Stimulated activated naive CD8-positive, alpha-beta T cell treated with anti-CD3 and anti-CD28 coated beads, Interleukin-15, Interleukin-2, amounts not matched to agents 100 ng/mL and 50 ng/mL, for 24 hours (primary cell): Measurements from ENCODE around the gene EIF2B5.
A peak's percentile ranks its signal among the peaks of the same experiment; 100 is the strongest.

Experiments
- H3K27ac Mint-ChIP-seq: one replicate; pipeline ENCODE4 v1.8.0; 2021; ENCODE audit warnings: mild to moderate bottlenecking, mixed read lengths
- H3K27me3 Mint-ChIP-seq: one replicate; pipeline ENCODE4 v1.8.0; 2021; ENCODE audit warnings: mixed read lengths
- H3K36me3 Mint-ChIP-seq: one replicate; pipeline ENCODE4 v1.8.0; 2021; ENCODE audit warnings: low read depth, mixed read lengths
- H3K4me1 Mint-ChIP-seq: one replicate; pipeline ENCODE4 v1.8.0; 2021; ENCODE audit warnings: low read depth, mixed read lengths
- H3K4me3 Mint-ChIP-seq: one replicate; pipeline ENCODE4 v1.8.0; 2021; ENCODE audit warnings: mild to moderate bottlenecking, mixed read lengths
- H3K9me3 Mint-ChIP-seq: one replicate; pipeline ENCODE4 v1.8.0; 2021; ENCODE audit warnings: mixed read lengths

The EIF2B5 gene

GRCh38 chr3:184175506-184175905 is 40.3 kb downstream of the EIF2B5 start:
- H3K27ac Mint-ChIP-seq = peak overlapping the region; percentile 74

DNA sequence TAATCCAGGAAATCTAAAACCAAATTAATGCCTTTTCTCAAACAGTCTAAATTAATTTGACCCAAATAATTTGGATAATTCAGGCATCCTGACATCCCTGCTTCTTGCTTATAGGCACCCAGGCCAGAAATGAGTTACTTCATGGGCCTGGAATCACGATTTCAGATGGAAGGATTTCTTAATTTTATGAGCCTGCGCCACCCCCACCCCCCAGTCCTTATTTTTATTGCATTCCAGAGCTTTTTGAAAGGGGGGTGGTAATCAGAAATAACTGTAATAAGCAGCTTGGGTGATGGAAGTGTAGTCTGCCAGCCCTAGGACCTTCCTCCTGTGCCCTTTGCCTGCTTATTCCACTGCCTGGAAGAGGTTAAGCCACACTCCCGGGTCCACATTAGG is 40.8 kb downstream of the EIF2B5 start:
- H3K9me3 Mint-ChIP-seq = no peaks in the 10 kb centered on the region
- no peaks in the 10 kb centered on the region for H3K27me3 Mint-ChIP-seq
- H3K4me3 Mint-ChIP-seq = peak overlapping the region; percentile 98
- peaks cover 33% of the 10 kb centered on the region for H3K4me1 Mint-ChIP-seq
- H3K27ac Mint-ChIP-seq = peak overlapping the region; percentile 74
- peaks cover 36% of the 10 kb centered on the region for H3K36me3 Mint-ChIP-seq

More at GRCh38 chr3:184175506-184175905, 40.3 kb downstream of the EIF2B5 start:
- H3K36me3 Mint-ChIP-seq = peaks cover 35% of the 10 kb centered on the region
- H3K4me3 Mint-ChIP-seq = peak overlapping the region; percentile 98
- H3K27me3 Mint-ChIP-seq = no peaks in the 10 kb centered on the region
- peaks cover 33% of the 10 kb centered on the region for H3K4me1 Mint-ChIP-seq
- no peaks in the 10 kb centered on the region for H3K9me3 Mint-ChIP-seq

- peak overlapping the region; percentile 98 for H3K4me3 Mint-ChIP-seq
- peaks cover 33% of the 10 kb centered on the region for H3K4me1 Mint-ChIP-seq
- H3K36me3 Mint-ChIP-seq = peaks cover 36% of the 10 kb centered on the region
- H3K9me3 Mint-ChIP-seq = no peaks in the 10 kb centered on the region
- no peak overlapping the region for H3K27ac Mint-ChIP-seq
- H3K27me3 Mint-ChIP-seq = no peaks in the 10 kb centered on the region
Measured at GRCh38 chr3:184176377-184177330, 41.5 kb downstream of the EIF2B5 start.

GRCh38 chr3:184177331-184177731 is 42.2 kb downstream of the EIF2B5 start:
- Mint-ChIP-seq H3K36me3 (peaks cover 41% of the 10 kb centered on the region), H3K4me1 (peaks cover 33% of the 10 kb centered on the region), H3K27me3 (no peaks in the 10 kb centered on the region), H3K9me3 (no peaks in the 10 kb centered on the region), H3K27ac (no peak overlapping the region), H3K4me3 (no peak overlapping the region)

- Mint-ChIP-seq H3K4me3 (no peak overlapping the region), H3K9me3 (no peaks in the 10 kb centered on the region), H3K27ac (no peak overlapping the region), H3K27me3 (no peaks in the 10 kb centered on the region), H3K4me1 (peaks cover 33% of the 10 kb centered on the region), H3K36me3 (peaks cover 43% of the 10 kb centered on the region)
Measured at GRCh38 chr3:184177767-184178306, 42.7 kb downstream of the EIF2B5 start.

GRCh38 chr3:184178521-184179138 is 43.5 kb downstream of the EIF2B5 start:
- Mint-ChIP-seq H3K4me1 (peaks cover 33% of the 10 kb centered on the region), H3K4me3 (no peak overlapping the region), H3K36me3 (peaks cover 48% of the 10 kb centered on the region), H3K9me3 (no peaks in the 10 kb centered on the region), H3K27ac (no peak overlapping the region), H3K27me3 (no peaks in the 10 kb centered on the region)

GRCh38 chr3:184180165-184180564 is 45.0 kb downstream of the EIF2B5 start:
- Mint-ChIP-seq H3K27me3 (no peaks in the 10 kb centered on the region), H3K36me3 (peaks cover 61% of the 10 kb centered on the region), H3K27ac (no peak overlapping the region), H3K9me3 (no peaks in the 10 kb centered on the region), H3K4me3 (no peak overlapping the region), H3K4me1 (peaks cover 36% of the 10 kb centered on the region)

DNA sequence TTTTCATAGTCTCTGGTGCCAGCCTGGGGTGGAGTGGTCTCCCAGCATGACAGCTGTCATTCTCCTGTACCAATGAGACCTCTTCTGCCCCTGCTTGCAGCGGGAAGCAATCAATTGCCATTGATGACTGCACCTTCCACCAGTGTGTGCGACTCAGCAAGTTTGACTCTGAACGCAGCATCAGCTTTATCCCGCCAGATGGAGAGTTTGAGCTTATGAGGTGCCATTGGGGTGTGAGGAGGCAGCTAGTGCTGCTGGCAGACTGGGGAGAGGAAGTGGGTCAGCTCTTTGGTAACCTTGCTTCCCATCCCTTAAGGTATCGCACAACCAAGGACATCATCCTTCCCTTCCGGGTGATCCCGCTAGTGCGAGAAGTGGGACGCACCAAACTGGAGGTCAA is 46.4 kb downstream of the EIF2B5 start:
- no peak overlapping the region for H3K4me3 Mint-ChIP-seq
- H3K36me3 Mint-ChIP-seq = peaks cover 62% of the 10 kb centered on the region
- no peaks in the 10 kb centered on the region for H3K27me3 Mint-ChIP-seq
- H3K4me1 Mint-ChIP-seq = peaks cover 29% of the 10 kb centered on the region
- no peaks in the 10 kb centered on the region for H3K9me3 Mint-ChIP-seq
- no peak overlapping the region for H3K27ac Mint-ChIP-seq

DNA sequence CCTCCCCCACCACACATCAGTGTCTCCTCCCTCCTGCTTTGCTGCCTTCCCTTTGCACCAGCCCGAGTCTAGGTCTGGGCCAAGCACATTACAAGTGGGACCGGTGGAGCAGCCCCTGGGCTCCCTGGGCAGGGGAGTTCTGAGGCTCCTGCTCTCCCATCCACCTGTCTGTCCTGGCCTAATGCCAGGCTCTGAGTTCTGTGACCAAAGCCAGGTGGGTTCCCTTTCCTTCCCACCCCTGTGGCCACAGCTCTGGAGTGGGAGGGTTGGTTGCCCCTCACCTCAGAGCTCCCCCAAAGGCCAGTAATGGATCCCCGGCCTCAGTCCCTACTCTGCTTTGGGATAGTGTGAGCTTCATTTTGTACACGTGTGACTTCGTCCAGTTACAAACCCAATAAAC is 48.5 kb downstream of the EIF2B5 start:
- Mint-ChIP-seq H3K36me3 (peaks cover 70% of the 10 kb centered on the region), H3K9me3 (no peaks in the 10 kb centered on the region), H3K4me1 (peaks cover 36% of the 10 kb centered on the region), H3K4me3 (no peak overlapping the region), H3K27ac (no peak overlapping the region), H3K27me3 (no peaks in the 10 kb centered on the region)

- H3K4me3 Mint-ChIP-seq = peak overlapping the region; percentile 96
- no peaks in the 10 kb centered on the region for H3K27me3 Mint-ChIP-seq
- H3K4me1 Mint-ChIP-seq = peaks cover 38% of the 10 kb centered on the region
- H3K9me3 Mint-ChIP-seq = no peaks in the 10 kb centered on the region
- peaks cover 67% of the 10 kb centered on the region for H3K36me3 Mint-ChIP-seq
- H3K27ac Mint-ChIP-seq = peak overlapping the region; percentile 94
Measured at GRCh38 chr3:184184546-184185230, 49.5 kb downstream of the EIF2B5 start.

DNA sequence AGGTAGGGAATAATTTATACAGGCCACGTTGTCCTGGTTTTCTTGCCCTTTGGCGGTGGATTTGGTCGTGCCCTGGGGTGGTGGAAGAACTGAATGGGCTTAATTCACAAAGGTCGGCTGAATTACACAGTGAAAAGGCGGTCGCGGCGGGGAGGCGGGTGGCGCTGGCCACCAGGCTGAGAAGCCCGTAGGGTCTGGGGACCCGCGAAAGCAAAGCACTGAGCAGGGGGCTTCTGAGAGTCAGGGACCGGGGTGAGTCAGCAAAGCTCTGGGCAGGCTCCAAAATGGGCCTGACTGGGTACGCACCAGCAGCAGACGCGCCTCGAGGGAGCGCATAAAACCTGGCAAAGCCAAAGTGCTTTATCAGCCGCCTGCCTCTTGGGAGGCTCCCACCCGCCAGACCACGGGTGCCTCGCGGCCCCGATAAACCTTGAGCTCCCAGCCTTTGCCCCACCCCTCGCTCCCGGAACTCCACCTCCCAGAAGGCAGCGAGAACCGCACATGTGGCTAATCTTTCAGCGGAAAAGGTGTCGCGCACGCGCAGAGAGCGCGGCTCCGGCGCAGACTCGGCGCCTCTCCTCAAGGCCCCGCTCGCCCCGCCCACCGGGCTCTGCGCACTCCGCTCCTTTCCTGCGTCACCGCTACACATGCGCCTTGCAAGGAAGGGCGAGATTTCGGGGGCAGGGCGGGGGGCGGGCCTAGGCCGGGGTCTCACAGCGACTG is 50.5 kb downstream of the EIF2B5 start:
- peaks cover 66% of the 10 kb centered on the region for H3K36me3 Mint-ChIP-seq
- H3K4me3 Mint-ChIP-seq = peak overlapping the region; percentile 96
- H3K9me3 Mint-ChIP-seq = no peaks in the 10 kb centered on the region
- peaks cover 38% of the 10 kb centered on the region for H3K4me1 Mint-ChIP-seq
- peak overlapping the region; percentile 94 for H3K27ac Mint-ChIP-seq
- H3K27me3 Mint-ChIP-seq = no peaks in the 10 kb centered on the region

DNA sequence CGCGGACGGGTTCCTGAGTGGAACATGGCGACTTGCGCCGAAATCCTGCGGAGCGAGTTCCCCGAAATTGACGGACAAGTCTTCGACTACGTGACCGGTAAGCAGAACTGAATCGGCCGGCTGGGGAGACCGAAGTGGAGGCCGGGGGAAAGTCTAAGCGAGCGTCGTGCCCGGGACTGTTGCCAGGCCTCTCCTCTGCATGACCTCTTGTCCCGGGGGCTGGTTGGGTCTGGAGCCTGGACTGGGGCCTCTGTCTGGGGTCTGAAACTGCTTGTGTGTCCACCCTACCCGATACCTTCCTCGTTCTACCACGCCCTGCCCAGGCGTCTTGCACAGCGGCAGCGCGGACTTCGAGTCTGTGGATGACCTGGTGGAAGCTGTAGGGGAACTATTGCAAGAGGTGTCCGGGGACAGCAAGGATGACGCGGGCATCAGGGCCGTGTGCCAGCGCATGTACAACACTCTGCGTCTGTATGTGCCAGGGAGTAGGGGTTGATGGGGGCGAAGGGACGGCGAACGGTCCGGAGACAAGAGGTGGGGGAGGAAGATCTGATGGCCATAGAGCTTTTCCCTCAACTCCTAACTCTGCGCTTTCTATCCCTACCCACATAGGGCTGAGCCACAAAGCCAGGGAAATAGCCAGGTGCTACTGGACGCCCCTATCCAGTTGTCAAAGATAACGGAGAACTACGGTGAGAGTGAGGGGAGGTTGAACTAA is 51.2 kb downstream of the EIF2B5 start, which contains the start of gene ABCF3:
Gene ABCF3 (plus strand): TSS at position 16 of the 718 bp plus-strand sequence. CDS start 9 bp downstream, at position 25.
- Mint-ChIP-seq H3K36me3 (peaks cover 64% of the 10 kb centered on the region), H3K4me1 (peaks cover 38% of the 10 kb centered on the region), H3K27ac (peak within 1 kb of the TSS; percentile 94), H3K9me3 (no peaks in the 10 kb centered on the region), H3K4me3 (peak within 1 kb of the TSS; percentile 96), H3K27me3 (no peaks in the 10 kb centered on the region)

DNA sequence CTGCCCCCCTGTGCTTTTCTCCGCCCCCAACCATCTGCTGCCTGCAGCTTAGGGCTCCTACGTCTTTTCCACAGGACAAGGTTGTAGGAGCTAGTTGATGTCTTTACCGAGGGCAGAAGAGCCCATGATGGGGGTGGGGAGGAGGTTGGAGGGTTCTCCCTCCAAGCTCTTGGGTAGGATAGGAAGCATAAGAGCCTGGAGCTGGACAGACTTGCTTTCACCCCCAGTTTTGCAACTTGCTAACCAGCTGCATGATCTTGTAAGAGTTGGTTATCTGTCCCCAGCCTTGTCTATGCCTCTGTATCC is 51.7 kb downstream of the EIF2B5 start:
- Mint-ChIP-seq H3K4me1 (peaks cover 38% of the 10 kb centered on the region), H3K27ac (peak overlapping the region; percentile 94), H3K36me3 (peaks cover 60% of the 10 kb centered on the region), H3K4me3 (peak overlapping the region; percentile 96), H3K9me3 (no peaks in the 10 kb centered on the region), H3K27me3 (no peaks in the 10 kb centered on the region)

DNA sequence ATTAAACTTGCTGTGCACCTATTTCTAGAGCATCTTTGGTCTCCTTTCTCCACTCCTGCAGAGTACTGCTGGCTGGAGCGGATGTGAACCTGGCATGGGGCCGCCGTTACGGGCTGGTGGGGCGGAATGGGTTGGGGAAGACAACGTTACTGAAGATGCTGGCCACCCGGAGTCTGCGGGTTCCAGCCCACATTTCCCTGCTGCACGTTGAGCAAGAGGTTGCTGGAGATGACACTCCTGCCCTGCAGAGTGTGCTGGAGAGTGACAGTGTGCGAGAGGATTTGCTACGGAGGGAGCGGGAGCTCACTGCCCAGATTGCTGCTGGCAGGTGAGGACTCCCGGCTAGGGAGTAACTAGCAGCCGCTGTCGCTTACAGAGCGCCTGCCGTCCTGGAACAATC is 52.9 kb downstream of the EIF2B5 start:
- Mint-ChIP-seq H3K27me3 (no peaks in the 10 kb centered on the region), H3K9me3 (no peaks in the 10 kb centered on the region), H3K4me1 (peaks cover 38% of the 10 kb centered on the region), H3K27ac (no peak overlapping the region), H3K36me3 (peaks cover 61% of the 10 kb centered on the region), H3K4me3 (no peak overlapping the region)
